VCaP (cell line): ENCODE measurements around the gene PERM1.
"Not testable (repeated sequence)": the region's sequence is repeated elsewhere in the genome, so short reads cannot be mapped to it uniquely, and the experiment has no call there.

Experiments
- H3K27ac ChIP-seq: fragments of 450-650 bp; 2 replicates; pipeline ENCODE4 v1.5.1; 2017
- TF ChIP-seq, protein P1 (sequence below): fragments of 450-650 bp; conservative IDR thresholded peaks from 2 replicates; pipeline ENCODE4 v1.5.1; 2017; ENCODE audit warnings: mild to moderate bottlenecking, moderate library complexity

PERM1 gene

DNA sequence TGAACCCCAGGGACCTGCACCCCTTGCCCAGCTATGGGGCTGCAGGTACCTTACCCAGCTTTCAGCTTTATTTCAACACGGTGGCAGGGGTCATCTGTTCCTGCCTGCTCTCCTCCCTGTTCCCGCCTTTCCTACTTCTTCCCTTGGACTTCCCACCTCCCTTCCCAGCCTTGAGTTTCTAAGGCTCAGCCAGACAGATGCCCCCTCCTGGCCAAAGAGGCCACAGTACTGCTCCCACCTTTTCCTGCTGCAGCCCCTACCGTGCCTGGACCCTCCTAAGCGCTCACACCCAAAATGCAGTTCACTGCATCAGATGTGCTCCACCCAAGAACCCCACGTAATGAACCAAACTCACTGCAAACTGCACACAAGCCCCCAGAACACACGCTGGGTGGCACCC lies 30.5 kb downstream of the PERM1 start:
- no peak overlapping the region for H3K27ac ChIP-seq
- TF ChIP-seq, protein P1, sequence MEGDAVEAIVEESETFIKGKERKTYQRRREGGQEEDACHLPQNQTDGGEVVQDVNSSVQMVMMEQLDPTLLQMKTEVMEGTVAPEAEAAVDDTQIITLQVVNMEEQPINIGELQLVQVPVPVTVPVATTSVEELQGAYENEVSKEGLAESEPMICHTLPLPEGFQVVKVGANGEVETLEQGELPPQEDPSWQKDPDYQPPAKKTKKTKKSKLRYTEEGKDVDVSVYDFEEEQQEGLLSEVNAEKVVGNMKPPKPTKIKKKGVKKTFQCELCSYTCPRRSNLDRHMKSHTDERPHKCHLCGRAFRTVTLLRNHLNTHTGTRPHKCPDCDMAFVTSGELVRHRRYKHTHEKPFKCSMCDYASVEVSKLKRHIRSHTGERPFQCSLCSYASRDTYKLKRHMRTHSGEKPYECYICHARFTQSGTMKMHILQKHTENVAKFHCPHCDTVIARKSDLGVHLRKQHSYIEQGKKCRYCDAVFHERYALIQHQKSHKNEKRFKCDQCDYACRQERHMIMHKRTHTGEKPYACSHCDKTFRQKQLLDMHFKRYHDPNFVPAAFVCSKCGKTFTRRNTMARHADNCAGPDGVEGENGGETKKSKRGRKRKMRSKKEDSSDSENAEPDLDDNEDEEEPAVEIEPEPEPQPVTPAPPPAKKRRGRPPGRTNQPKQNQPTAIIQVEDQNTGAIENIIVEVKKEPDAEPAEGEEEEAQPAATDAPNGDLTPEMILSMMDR: peak; percentile 60

DNA sequence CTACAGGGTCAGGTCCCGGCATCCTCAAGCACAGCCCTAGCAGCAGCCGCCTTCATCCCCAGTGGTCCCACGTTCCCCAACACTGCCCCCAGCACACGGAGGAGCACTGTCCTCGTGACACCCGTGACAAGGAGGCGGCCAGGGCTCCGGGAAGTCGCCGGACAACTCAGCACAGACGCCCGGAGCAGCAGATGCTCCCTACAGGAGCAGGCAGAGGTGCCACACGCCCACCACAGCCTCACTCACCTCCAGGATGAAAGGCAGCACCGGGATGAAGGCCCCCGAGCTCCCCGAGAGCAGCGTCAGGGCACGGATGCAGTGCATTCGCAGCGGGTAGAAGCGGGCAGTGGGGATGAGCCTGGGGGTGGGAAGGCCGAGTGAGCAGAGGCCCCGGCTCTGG lies 31.0 kb downstream of the PERM1 start:
- no peak overlapping the region for H3K27ac ChIP-seq
- TF ChIP-seq, protein P1: no peak

DNA sequence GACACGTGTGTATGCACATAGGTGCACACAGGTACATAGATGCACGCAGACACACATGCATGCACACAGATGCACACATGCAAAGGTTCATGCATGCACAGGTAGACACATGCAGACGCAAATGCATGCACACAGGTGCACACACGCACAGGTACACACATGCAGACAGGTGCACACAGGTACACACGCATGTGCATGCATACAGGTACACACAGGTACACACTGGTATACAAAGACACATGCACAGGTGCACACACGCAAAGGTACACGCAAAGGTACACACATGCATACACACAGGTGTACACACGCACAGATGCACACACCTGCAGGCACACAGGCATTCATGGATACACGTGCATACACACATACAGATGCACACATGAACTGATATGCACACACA lies 31.6 kb downstream of the PERM1 start:
- TF ChIP-seq, protein P1: no peak
- no peak overlapping the region for H3K27ac ChIP-seq

DNA sequence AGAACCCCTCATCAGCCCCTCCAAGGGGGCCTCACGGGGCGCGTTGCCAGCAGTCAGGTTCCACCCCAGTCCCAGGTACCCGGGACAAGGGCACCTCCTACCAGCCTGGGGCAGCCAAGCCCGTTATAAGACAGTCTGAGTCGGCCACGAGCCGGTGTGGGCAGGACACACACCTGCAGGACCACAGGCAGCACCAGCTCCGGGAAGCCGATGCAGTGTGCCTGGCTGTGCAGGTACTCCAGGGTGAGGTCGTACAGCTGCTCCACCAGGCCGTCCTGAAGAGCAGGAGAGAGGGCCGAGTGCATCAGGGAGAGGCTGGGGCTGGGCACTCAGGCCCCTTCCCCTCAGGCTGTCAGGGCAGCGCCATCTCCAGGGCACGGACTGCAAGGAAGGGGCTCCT lies 33.9 kb downstream of the PERM1 start:
- no peak overlapping the region for H3K27ac ChIP-seq
- TF ChIP-seq, protein P1: no peak

DNA sequence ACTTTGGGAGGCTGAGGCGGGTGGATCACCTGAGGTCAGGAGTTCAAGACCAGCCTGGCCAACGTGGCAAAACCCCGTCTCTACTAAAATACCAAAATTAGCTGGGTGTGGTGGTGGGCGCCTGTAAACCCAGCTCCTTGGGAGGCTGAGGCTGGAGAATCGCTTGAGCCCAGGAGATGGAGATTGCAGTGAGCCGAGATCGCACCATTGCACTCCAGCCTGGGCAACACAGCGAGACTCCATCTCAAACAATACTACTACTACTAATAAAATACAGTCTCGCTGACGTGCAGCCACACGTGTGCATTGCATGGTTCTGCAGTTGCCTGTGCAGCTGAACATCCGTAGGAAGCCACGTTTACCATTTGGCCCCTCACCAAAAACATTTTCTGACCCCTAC lies 35.1 kb downstream of the PERM1 start:
- H3K27ac ChIP-seq: not testable (repeated sequence)

DNA sequence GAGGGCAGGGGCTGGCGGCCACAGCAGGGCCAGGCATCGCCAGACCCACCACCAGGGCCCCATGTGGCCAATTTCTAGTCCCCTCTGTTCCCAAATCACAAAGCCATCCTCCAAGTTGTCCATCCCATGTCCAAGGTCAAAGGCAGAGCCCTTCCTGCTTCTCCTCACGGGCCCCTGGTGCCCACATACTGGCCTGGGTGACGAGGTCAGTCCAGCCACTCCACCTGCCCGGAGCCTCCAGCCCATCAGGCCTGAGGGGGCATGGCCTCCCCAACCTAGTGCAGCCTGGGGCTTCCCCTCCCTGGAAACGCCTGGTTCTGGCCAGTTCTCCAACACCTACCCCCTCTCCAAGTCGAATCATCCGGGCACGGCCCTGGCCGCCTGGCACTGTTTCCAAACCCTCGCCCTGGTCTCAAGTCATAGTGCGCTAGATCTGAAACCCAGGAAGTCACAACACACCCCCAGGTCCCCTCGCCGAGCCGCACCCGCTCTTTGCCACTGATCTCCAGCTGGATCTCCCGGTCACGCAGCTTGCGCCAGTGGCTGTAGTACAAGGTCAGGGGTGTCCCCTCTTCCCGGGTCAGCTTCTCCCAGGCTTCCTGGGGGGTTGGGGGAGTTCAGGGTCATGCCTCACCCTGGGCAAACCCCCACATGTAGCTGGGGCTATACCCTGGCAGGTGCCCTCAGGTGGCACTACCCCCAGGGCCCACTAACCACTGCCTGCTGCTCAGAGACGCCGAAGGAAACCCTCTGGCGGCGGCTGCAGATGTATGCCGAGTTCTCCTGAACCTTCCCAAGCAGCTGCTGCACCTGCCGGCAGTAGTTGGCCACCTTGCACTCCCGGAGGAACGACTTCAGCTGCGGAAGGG lies 36.0 kb downstream of the PERM1 start:
- TF ChIP-seq, protein P1: no peak

DNA sequence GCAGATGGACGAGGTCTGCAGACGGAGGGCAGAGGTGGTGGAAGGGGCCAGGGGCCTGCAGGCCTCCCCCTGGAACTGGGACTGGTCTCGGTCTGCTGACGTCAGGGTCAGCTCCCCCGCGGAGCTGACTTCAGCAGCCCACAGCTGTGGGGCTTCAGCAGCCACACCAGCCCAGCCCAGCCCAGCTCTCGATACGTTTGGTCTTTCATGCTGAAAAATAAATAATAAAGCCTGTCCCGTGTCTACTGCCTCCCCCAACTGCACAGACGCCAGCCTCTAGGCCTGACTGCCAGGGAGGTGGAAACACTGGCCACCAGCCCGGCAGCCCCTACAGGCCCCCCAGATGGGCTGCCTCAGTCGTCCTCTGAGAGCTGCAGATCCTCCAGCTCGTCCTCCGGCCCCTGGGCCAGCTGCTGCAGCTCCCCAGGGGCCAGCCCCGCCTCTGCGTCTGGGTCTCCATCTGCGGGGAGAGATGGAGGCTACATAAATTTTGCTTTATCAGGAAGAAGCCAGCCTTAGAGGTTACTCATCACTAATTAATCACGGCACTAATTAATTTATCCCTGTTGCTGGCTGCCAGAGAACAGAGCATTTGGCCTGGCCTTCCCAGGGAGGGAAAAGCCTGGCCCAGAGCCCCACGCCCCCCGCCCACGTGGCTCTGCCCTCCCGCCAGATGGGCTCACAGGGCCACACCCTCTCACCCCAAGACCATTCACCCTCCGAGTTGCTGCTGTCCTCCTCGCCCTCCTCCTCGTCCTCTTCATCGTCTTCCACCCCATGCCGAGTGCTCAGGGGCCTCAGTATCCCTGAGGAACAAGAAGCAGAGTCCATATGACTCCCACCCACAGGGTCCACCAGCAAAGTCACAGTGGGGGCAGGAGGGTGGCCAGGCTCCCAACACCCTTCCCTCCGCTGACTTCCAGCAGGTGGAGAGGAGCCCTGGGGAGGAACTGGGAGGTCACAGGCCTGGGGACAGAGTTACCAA lies 37.3 kb downstream of the PERM1 start:
- peak overlapping the region; percentile 91; the same call in 1 of the 2 replicates for H3K27ac ChIP-seq
- TF ChIP-seq, protein P1: no peak

More for the DNA sequence above, 36.0 kb downstream of the PERM1 start:
- peak overlapping the region; percentile 91; the same call in 1 of the 2 replicates for H3K27ac ChIP-seq
